HepG2 (cell line): ENCODE measurements around the gene RASIP1. TPM values are rescaled to one million over a fixed set of nuclear protein-coding genes. Genes with fewer than 3 reads are reported as not detected.
"Not testable (repeated sequence)": the region's sequence is repeated elsewhere in the genome, so short reads cannot be mapped to it uniquely, and the experiment has no call there.

Experiments
- ATAC-seq: fragments of 200-7000 bp; cut with Tn5 transposase; 3 replicates; pipeline ENCODE4 v1.9.1; 2020; ENCODE audit warnings: mild to moderate bottlenecking, moderate library complexity
- BruUV-seq: library from RNA; stranded (reverse); fragments of 400-500 nt; replicated peaks from 2 replicates; lab custom pipeline; 2021; lab: Mats Ljungman, UMichigan
- CTCF ChIA-PET: fragments of 300-600 bp; formaldehyde crosslinking; extraction: SDS; loops from one replicate; lab custom pipeline; 2021; ENCODE audit warnings: low total read pairs, inconsistent platforms, low intra/inter-chr PET ratio; lab: Yijun Ruan, JAX
- POLR2A ChIA-PET: fragments of 350-600 bp; sonication (Branson Sonifier 250); formaldehyde crosslinking; loops from one replicate; lab custom pipeline; 2020; ENCODE audit warnings: antibody characterized with exemption, inconsistent platforms; lab: Yijun Ruan, JAX
- DNase-seq: peaks from one replicate; pipeline ENCODE4 v3.0.0-alpha.2; 2015; ENCODE audit warnings: low spot score
- FAIRE-seq: peaks from 3 replicates; lab custom pipeline; 2011; peaks lifted over from hg19 to GRCh38; lab: Jason Lieb, UNC
- H2AFZ ChIP-seq: one replicate; pipeline ENCODE4 v1.6.1; 2011; ENCODE audit warnings: low read length, inconsistent platforms
- H3K27ac ChIP-seq: fragments of 300-600 bp; 3 replicates; pipeline ENCODE4 v1.8.0; 2011; ENCODE audit warnings: mixed run types, mild to moderate bottlenecking, mixed read lengths, low read length, inconsistent platforms; ENCODE audit not compliant: insufficient read depth; ENCODE audit errors: extremely low read length
- H3K27me3 ChIP-seq, 2 experiments: fragments of 200-600 bp in 1 of 2; 2 replicates in 1 of 2; 3 replicates in 1 of 2; pipeline versions ENCODE4 v1.6.0 to v1.8.0; 2011; ENCODE audit warnings: low read length in 2 of 2, mild to moderate bottlenecking in 2 of 2, moderate library complexity in 2 of 2, inconsistent platforms in 1 of 2; ENCODE audit not compliant: insufficient read depth in 2 of 2, control insufficient read depth in 1 of 2
- H3K36me3 ChIP-seq, 2 experiments: fragments of 200-600 bp in 1 of 2; replicated peaks in 1 of 2; 2 replicates in 1 of 2; 3 replicates in 1 of 2; pipeline versions ENCODE4 v1.5.1 to v1.8.0; 2011; ENCODE audit warnings: low read length in 2 of 2, inconsistent platforms in 1 of 2; ENCODE audit not compliant: insufficient read depth in 2 of 2, control insufficient read depth in 1 of 2
- H3K4me1 ChIP-seq: 2 replicates; pipeline ENCODE4 v1.5.1; 2012; ENCODE audit warnings: low read length, inconsistent platforms; ENCODE audit not compliant: insufficient read depth
- H3K4me2 ChIP-seq: 2 replicates; pipeline ENCODE4 v1.6.0; 2011; ENCODE audit warnings: low read depth, low read length, inconsistent platforms
- H3K4me3 ChIP-seq, 3 experiments: fragments of 200-600 bp in 1 of 3; sonication (generic), shearing (Covaris generic) in 1 of 3; replicated peaks in 1 of 3; 2 replicates each; pipeline ENCODE4 v1.5.1; 2011 to 2016; ENCODE audit warnings: low read length in 3 of 3, inconsistent platforms in 2 of 3, low read depth in 2 of 3, mild to moderate bottlenecking in 2 of 3, control low read depth in 1 of 3, mixed read lengths in 1 of 3; ENCODE audit not compliant: insufficient read depth in 1 of 3
- H3K79me2 ChIP-seq: one replicate; pipeline ENCODE4 v1.6.1; 2011; ENCODE audit warnings: low read length, inconsistent platforms; ENCODE audit not compliant: insufficient read depth
- H3K9ac ChIP-seq: 2 replicates; pipeline ENCODE4 v1.6.0; 2011; ENCODE audit warnings: mild to moderate bottlenecking, low read depth, low read length, inconsistent platforms; ENCODE audit not compliant: insufficient read depth
- H3K9me3 ChIP-seq: 2 replicates; pipeline ENCODE4 v1.5.1; 2012; ENCODE audit warnings: mild to moderate bottlenecking, low read length
- H4K20me1 ChIP-seq: 2 replicates; pipeline ENCODE4 v1.6.0; 2011; ENCODE audit warnings: inconsistent platforms, mild to moderate bottlenecking, low read length, moderate library complexity; ENCODE audit not compliant: insufficient read depth
- ASH2L ChIP-seq: fragments of 300-600, 200-600 bp; sonication (generic); IDR thresholded peaks from 2 replicates; pipeline ENCODE4 v1.7.0; 2017; ENCODE audit warnings: low read depth, mild to moderate bottlenecking, moderate library complexity, mixed read lengths, low read length; ENCODE audit not compliant: insufficient read length
- BRCA1 ChIP-seq: sonication (generic); formaldehyde crosslinking; IDR thresholded peaks from 2 replicates; pipeline ENCODE4 v1.4.0; 2020; ENCODE audit warnings: missing genetic modification reagents
- GATAD2A ChIP-seq: IDR thresholded peaks from 2 replicates; pipeline ENCODE4 v1.6.1; 2016
- HNF4A ChIP-seq: sonication (generic); formaldehyde crosslinking; IDR thresholded peaks from 2 replicates; pipeline ENCODE4 v1.4.0; 2020; ENCODE audit warnings: missing genetic modification reagents
- MEF2D ChIP-seq: sonication (generic); formaldehyde crosslinking; IDR thresholded peaks from 2 replicates; pipeline ENCODE4 v1.5.1; 2020; ENCODE audit warnings: mild to moderate bottlenecking, missing genetic modification reagents
- SRSF9 ChIP-seq: fragments of 200-400 bp; formaldehyde crosslinking; IDR thresholded peaks from 2 replicates; pipeline ENCODE4 v1.6.1; 2018; ENCODE audit warnings: borderline replicate concordance, mild to moderate bottlenecking, low read depth, low read length; ENCODE audit not compliant: insufficient read depth, poor library complexity, severe bottlenecking
- ZBTB21 ChIP-seq: sonication (generic); formaldehyde crosslinking; IDR thresholded peaks from 2 replicates; pipeline ENCODE4 v1.4.0; 2020; ENCODE audit warnings: missing genetic modification reagents
- ZGPAT ChIP-seq: IDR thresholded peaks from 2 replicates; pipeline ENCODE4 v1.6.1; 2016; ENCODE audit warnings: mild to moderate bottlenecking
- ZNF136 ChIP-seq: sonication (generic); formaldehyde crosslinking; IDR thresholded peaks from 2 replicates; pipeline ENCODE4 v1.8.1; 2022; ENCODE audit warnings: low read depth, mild to moderate bottlenecking, moderate library complexity, missing genetic modification reagents
- WGBS: methylation state at CpG from one replicate; pipeline ENCODE4 v1.1.6; 2017; ENCODE audit warnings: low lambda C conversion rate; 5-methylcytosine and 5-hydroxymethylcytosine counted together
- in situ Hi-C: cut with HindIII; loops from 2 replicates; pipeline ENCODE4 v1.10.0; 2017; ENCODE audit warnings: low pct_unique_long_range_greater_than_20kb; ENCODE audit not compliant: extremely low pct_ligation_motif_present
- intact Hi-C: fragments of 100-400 bp; cut with micrococcal nuclease; formaldehyde crosslinking; loops from one replicate; pipeline ENCODE4 v1.10.0; 2022; ENCODE audit not compliant: unreplicated experiment
- polyA plus RNA-seq, 8 experiments: library from polyadenylated mRNA; depleted of rRNA in 3 of 8; stranded (reverse) in 7 of 8; unstranded in 1 of 8; fragments of >200 nt; fragmentation: Illumina TruSeq in 4 of 8; extraction: Trizol in 4 of 8; gene quantifications; 2 replicates each; pipeline versions ENCODE4 v1.2.1 to v1.2.3, GENCODE V29; 2011 to 2016; ENCODE audit warnings: low read depth in 4 of 8, missing spikeins in 1 of 8, mixed read lengths in 1 of 8; ENCODE audit not compliant: insufficient read depth in 1 of 8
- total RNA-seq, 5 experiments: library from RNA; depleted of rRNA; stranded (reverse); fragments of >200 nt; fragmentation: Illumina TruSeq; extraction: Trizol; gene quantifications; 2 replicates each; pipeline ENCODE4 v1.2.3, GENCODE V29; 2016; ENCODE audit warnings: low read depth in 1 of 5
- TF ChIP-seq, protein P1 (sequence below): sonication (generic); formaldehyde crosslinking; IDR thresholded peaks from 2 replicates; pipeline ENCODE4 v1.8.1; 2022; ENCODE audit warnings: low read depth, mild to moderate bottlenecking, missing genetic modification reagents
- TF ChIP-seq, protein P2 (sequence below): IDR thresholded peaks from 2 replicates; pipeline ENCODE4 v1.4.0; 2020; ENCODE audit warnings: mild to moderate bottlenecking, missing genetic modification reagents

The RASIP1 gene
- total and polyA plus RNA-seq, 2 of the 13 experiments (the other 11 are each of a cell fraction or from before 2014, with no cell fraction given), result 0.44 to 0.58 TPM

- TF ChIP-seq, protein P1, sequence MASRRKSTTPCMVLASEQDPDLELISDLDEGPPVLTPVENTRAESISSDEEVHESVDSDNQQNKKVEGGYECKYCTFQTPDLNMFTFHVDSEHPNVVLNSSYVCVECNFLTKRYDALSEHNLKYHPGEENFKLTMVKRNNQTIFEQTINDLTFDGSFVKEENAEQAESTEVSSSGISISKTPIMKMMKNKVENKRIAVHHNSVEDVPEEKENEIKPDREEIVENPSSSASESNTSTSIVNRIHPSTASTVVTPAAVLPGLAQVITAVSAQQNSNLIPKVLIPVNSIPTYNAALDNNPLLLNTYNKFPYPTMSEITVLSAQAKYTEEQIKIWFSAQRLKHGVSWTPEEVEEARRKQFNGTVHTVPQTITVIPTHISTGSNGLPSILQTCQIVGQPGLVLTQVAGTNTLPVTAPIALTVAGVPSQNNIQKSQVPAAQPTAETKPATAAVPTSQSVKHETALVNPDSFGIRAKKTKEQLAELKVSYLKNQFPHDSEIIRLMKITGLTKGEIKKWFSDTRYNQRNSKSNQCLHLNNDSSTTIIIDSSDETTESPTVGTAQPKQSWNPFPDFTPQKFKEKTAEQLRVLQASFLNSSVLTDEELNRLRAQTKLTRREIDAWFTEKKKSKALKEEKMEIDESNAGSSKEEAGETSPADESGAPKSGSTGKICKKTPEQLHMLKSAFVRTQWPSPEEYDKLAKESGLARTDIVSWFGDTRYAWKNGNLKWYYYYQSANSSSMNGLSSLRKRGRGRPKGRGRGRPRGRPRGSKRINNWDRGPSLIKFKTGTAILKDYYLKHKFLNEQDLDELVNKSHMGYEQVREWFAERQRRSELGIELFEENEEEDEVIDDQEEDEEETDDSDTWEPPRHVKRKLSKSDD (CRISPR knock-in tag), result no peak
- no peak for TF ChIP-seq ZBTB21 (CRISPR knock-in tag)
- TF ChIP-seq ZGPAT, result 0 out of 2 replicates have a peak, but pooled peaks have one; percentile 28
- no peak for TF ChIP-seq BRCA1 (CRISPR knock-in tag)
- TF ChIP-seq GATAD2A (CRISPR knock-in tag), result peak; percentile 74
- peak; percentile 51; the same call in 1 of the 2 replicates for TF ChIP-seq MEF2D (CRISPR knock-in tag)
- TF ChIP-seq ASH2L, result no peak
- TF ChIP-seq, protein P2, sequence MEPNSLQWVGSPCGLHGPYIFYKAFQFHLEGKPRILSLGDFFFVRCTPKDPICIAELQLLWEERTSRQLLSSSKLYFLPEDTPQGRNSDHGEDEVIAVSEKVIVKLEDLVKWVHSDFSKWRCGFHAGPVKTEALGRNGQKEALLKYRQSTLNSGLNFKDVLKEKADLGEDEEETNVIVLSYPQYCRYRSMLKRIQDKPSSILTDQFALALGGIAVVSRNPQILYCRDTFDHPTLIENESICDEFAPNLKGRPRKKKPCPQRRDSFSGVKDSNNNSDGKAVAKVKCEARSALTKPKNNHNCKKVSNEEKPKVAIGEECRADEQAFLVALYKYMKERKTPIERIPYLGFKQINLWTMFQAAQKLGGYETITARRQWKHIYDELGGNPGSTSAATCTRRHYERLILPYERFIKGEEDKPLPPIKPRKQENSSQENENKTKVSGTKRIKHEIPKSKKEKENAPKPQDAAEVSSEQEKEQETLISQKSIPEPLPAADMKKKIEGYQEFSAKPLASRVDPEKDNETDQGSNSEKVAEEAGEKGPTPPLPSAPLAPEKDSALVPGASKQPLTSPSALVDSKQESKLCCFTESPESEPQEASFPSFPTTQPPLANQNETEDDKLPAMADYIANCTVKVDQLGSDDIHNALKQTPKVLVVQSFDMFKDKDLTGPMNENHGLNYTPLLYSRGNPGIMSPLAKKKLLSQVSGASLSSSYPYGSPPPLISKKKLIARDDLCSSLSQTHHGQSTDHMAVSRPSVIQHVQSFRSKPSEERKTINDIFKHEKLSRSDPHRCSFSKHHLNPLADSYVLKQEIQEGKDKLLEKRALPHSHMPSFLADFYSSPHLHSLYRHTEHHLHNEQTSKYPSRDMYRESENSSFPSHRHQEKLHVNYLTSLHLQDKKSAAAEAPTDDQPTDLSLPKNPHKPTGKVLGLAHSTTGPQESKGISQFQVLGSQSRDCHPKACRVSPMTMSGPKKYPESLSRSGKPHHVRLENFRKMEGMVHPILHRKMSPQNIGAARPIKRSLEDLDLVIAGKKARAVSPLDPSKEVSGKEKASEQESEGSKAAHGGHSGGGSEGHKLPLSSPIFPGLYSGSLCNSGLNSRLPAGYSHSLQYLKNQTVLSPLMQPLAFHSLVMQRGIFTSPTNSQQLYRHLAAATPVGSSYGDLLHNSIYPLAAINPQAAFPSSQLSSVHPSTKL (CRISPR knock-in tag), result peak; percentile 29; the same call in 1 of the 2 replicates
- no peak for TF ChIP-seq ZNF136 (CRISPR knock-in tag)
- TF ChIP-seq SRSF9, result no peak
- TF ChIP-seq HNF4A, result peak; percentile 13; the same call in 1 of the 2 replicates
Observed at GRCh38 chr19:48768994-48769713, 28.7 kb upstream of the RASIP1 start (continued).

DNA sequence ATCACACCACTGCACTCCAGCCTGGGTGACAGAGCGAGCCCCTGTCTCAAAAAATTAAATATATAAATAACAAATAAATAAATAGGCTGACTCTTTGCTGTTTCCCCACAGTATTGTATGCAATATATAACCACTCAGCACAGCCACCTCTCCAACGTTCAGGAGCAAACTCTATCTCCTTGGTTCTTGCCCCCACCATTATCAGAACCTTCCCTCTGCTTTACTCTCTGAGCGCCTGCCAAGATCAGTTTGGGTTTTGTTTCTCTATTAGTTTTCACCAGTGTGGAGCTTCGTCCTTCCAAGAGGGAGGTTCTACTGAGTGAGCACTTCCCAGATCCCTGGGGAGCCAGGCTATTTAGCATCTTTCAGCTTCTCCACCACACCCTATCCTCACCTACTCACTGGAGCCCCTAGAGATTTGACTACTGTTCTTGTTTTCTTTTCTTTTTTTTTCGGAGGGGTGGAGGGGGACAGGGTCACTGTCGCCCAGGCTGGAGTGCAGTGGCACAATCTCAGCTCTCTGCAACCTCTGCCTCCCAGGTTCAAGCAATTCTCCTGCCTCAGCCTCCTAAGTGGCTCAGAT, 27.9 kb upstream of the RASIP1 start:
- in situ Hi-C loops, BruUV-seq, H3K36me3 ChIP-seq, H3K4me2 ChIP-seq, H3K9me3 ChIP-seq, ATAC-seq, FAIRE-seq, H3K27me3 ChIP-seq, CTCF ChIA-PET, H3K9ac ChIP-seq, H2AFZ ChIP-seq, intact Hi-C loops, H3K4me3 ChIP-seq, H3K27ac ChIP-seq, H4K20me1 ChIP-seq, DNase-seq, H3K79me2 ChIP-seq: not testable (repeated sequence)
- WGBS, result 53% methylated on average over 6 of the region's 6 CpGs
- POLR2A ChIA-PET, result interaction anchor here (1.1 to 3.1 kb wide), 6 partner anchors 9 to 150 kb away, joined by 3 to 30 read pairs (median 6); partner anchors contain the start of gene RPL18
- H3K4me1 ChIP-seq, result peaks cover 50% of the 10 kb centered on the region
